ENCODE measurements around the gene PROSER3. TPM values are rescaled to one million over a fixed set of nuclear protein-coding genes. Genes with fewer than 3 reads are reported as not detected.

The PROSER3 gene
- total RNA-seq, 2 donors from 2014 or later: 36.2 to 36.6 TPM

- Mint-ChIP-seq H3K36me3 (ENCODE audit: low read depth) (peaks cover 14% of the 10 kb centered on the region), H3K27me3 (no peaks in the 10 kb centered on the region), H3K27ac (peak overlapping the region; percentile 80), H3K4me1 (peaks cover 22% of the 10 kb centered on the region), H3K4me3 (no peak overlapping the region)
- H3K9me3 ChIP-seq (ENCODE audit: control insufficient read depth, low read length, poor library complexity, severe bottlenecking): no peaks in the 10 kb centered on the region
- ATAC-seq: no peak
- DNase-seq: no peak
Measured at GRCh38 chr19:35727053-35727955, 30.7 kb upstream of the PROSER3 start.

- no peak for ATAC-seq
- peaks cover 21% of the 10 kb centered on the region for H3K4me1 Mint-ChIP-seq
Measured at GRCh38 chr19:35727956-35728706, 29.8 kb upstream of the PROSER3 start.

GRCh38 chr19:35729021-35729420 is 29.0 kb upstream of the PROSER3 start:
- Mint-ChIP-seq H3K4me3 (no peak overlapping the region), H3K27me3 (no peaks in the 10 kb centered on the region), H3K27ac (peak overlapping the region; percentile 80), H3K4me1 (peaks cover 21% of the 10 kb centered on the region), H3K36me3 (ENCODE audit: low read depth) (peaks cover 14% of the 10 kb centered on the region)
- DNase-seq: no peak
- no peak for ATAC-seq
- H3K9me3 ChIP-seq (ENCODE audit: control insufficient read depth, low read length, poor library complexity, severe bottlenecking): no peaks in the 10 kb centered on the region

More at GRCh38 chr19:35727956-35728706, 29.8 kb upstream of the PROSER3 start:
- Mint-ChIP-seq H3K27me3 (no peaks in the 10 kb centered on the region), H3K27ac (peak overlapping the region; percentile 80), H3K36me3 (ENCODE audit: low read depth) (peaks cover 14% of the 10 kb centered on the region), H3K4me3 (peak overlapping the region; percentile 59)
- no peaks in the 10 kb centered on the region for H3K9me3 ChIP-seq (ENCODE audit: control insufficient read depth, low read length, poor library complexity, severe bottlenecking)
- no peak for DNase-seq

GRCh38 chr19:35729763-35730162 is 28.2 kb upstream of the PROSER3 start:
- Mint-ChIP-seq H3K27me3 (no peaks in the 10 kb centered on the region), H3K36me3 (ENCODE audit: low read depth) (peaks cover 14% of the 10 kb centered on the region), H3K27ac (no peak overlapping the region), H3K4me3 (no peak overlapping the region), H3K4me1 (peaks cover 26% of the 10 kb centered on the region)
- ATAC-seq: no peak
- DNase-seq: no peak
- no peaks in the 10 kb centered on the region for H3K9me3 ChIP-seq (ENCODE audit: control insufficient read depth, low read length, poor library complexity, severe bottlenecking)

- H3K36me3 Mint-ChIP-seq (ENCODE audit: low read depth): peaks cover 14% of the 10 kb centered on the region
- H3K9me3 ChIP-seq (ENCODE audit: control insufficient read depth, low read length, poor library complexity, severe bottlenecking): no peaks in the 10 kb centered on the region
- no peak for DNase-seq
- H3K4me1 Mint-ChIP-seq: peaks cover 26% of the 10 kb centered on the region
- no peak overlapping the region for H3K4me3 Mint-ChIP-seq
- no peaks in the 10 kb centered on the region for H3K27me3 Mint-ChIP-seq
- H3K27ac Mint-ChIP-seq: no peak overlapping the region
- ATAC-seq: no peak
Measured at GRCh38 chr19:35730326-35730725, 27.6 kb upstream of the PROSER3 start.

- DNase-seq (no peak), ATAC-seq (no peak)
- H3K4me1 Mint-ChIP-seq: peaks cover 29% of the 10 kb centered on the region
- no peaks in the 10 kb centered on the region for H3K9me3 ChIP-seq (ENCODE audit: control insufficient read depth, low read length, poor library complexity, severe bottlenecking)
- peaks cover 11% of the 10 kb centered on the region for H3K36me3 Mint-ChIP-seq (ENCODE audit: low read depth)
- no peaks in the 10 kb centered on the region for H3K27me3 Mint-ChIP-seq
- H3K27ac Mint-ChIP-seq: no peak overlapping the region
- H3K4me3 Mint-ChIP-seq: peak overlapping the region; percentile 49
Measured at GRCh38 chr19:35731353-35731752, 26.6 kb upstream of the PROSER3 start.

GRCh38 chr19:35731779-35732405 is 26.1 kb upstream of the PROSER3 start:
- ATAC-seq: no peak
- Mint-ChIP-seq H3K27ac (no peak overlapping the region), H3K36me3 (ENCODE audit: low read depth) (peaks cover 11% of the 10 kb centered on the region), H3K4me3 (no peak overlapping the region), H3K27me3 (no peaks in the 10 kb centered on the region), H3K4me1 (peaks cover 34% of the 10 kb centered on the region)
- no peak for DNase-seq
- H3K9me3 ChIP-seq (ENCODE audit: control insufficient read depth, low read length, poor library complexity, severe bottlenecking): no peaks in the 10 kb centered on the region

- H3K9me3 ChIP-seq (ENCODE audit: control insufficient read depth, low read length, poor library complexity, severe bottlenecking): no peaks in the 10 kb centered on the region
- Mint-ChIP-seq H3K4me1 (peaks cover 39% of the 10 kb centered on the region), H3K4me3 (no peak overlapping the region), H3K27ac (no peak overlapping the region), H3K36me3 (ENCODE audit: low read depth) (peaks cover 11% of the 10 kb centered on the region), H3K27me3 (no peaks in the 10 kb centered on the region)
- ATAC-seq (no peak), DNase-seq (no peak)
Measured at GRCh38 chr19:35732540-35733179, 25.3 kb upstream of the PROSER3 start.

- H3K9me3 ChIP-seq (ENCODE audit: control insufficient read depth, low read length, poor library complexity, severe bottlenecking): no peaks in the 10 kb centered on the region
- Mint-ChIP-seq H3K27me3 (no peaks in the 10 kb centered on the region), H3K36me3 (ENCODE audit: low read depth) (peaks cover 11% of the 10 kb centered on the region), H3K4me3 (no peak overlapping the region), H3K27ac (peak overlapping the region; percentile 86), H3K4me1 (peaks cover 33% of the 10 kb centered on the region)
- DNase-seq: no peak
- no peak for ATAC-seq
Measured at GRCh38 chr19:35733180-35734125, 24.5 kb upstream of the PROSER3 start.

GRCh38 chr19:35734273-35734672 is 23.7 kb upstream of the PROSER3 start:
- no peak overlapping the region for H3K4me3 Mint-ChIP-seq
- H3K27ac Mint-ChIP-seq: peak overlapping the region; percentile 86
- ATAC-seq (no peak), DNase-seq (no peak)
- H3K27me3 Mint-ChIP-seq: no peaks in the 10 kb centered on the region
- H3K4me1 Mint-ChIP-seq: peaks cover 32% of the 10 kb centered on the region
- peaks cover 11% of the 10 kb centered on the region for H3K36me3 Mint-ChIP-seq (ENCODE audit: low read depth)
- H3K9me3 ChIP-seq (ENCODE audit: control insufficient read depth, low read length, poor library complexity, severe bottlenecking): no peaks in the 10 kb centered on the region

- no peak for DNase-seq
- Mint-ChIP-seq H3K4me1 (peaks cover 32% of the 10 kb centered on the region), H3K27me3 (no peaks in the 10 kb centered on the region), H3K36me3 (ENCODE audit: low read depth) (peaks cover 10% of the 10 kb centered on the region), H3K4me3 (no peak overlapping the region), H3K27ac (peak overlapping the region; percentile 86)
- no peaks in the 10 kb centered on the region for H3K9me3 ChIP-seq (ENCODE audit: control insufficient read depth, low read length, poor library complexity, severe bottlenecking)
- ATAC-seq: no peak
Measured at GRCh38 chr19:35734889-35735288, 23.1 kb upstream of the PROSER3 start.

All from T-helper 17 cell (primary cell).